ENCODE measurements around the gene HSPB2.

DNA sequence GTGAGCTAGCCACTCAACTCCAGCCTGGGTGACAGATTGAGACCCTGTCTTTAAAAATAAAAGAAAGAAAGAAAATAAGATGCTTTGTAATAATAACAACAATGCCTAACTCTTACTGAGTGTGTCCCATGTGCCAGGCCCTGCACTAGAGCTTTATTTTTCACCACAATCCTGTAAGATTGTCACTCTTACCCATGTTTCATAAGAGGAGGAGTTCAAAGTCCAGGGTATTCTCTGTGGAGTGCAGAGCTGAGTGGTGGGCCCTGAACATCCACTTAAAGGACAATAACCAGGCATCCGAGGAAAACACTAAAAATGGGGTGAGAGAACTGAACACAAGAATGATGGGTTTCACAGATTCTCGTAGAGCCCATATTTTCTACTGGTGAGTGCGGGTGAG lies 5.3 kb downstream of the HSPB2 start:
- TF ChIP-seq, protein P1, sequence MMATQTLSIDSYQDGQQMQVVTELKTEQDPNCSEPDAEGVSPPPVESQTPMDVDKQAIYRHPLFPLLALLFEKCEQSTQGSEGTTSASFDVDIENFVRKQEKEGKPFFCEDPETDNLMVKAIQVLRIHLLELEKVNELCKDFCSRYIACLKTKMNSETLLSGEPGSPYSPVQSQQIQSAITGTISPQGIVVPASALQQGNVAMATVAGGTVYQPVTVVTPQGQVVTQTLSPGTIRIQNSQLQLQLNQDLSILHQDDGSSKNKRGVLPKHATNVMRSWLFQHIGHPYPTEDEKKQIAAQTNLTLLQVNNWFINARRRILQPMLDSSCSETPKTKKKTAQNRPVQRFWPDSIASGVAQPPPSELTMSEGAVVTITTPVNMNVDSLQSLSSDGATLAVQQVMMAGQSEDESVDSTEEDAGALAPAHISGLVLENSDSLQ (IDR thresholded peaks at IDR 0.05) = no peak
- TF ChIP-seq SUZ12 (IDR thresholded peaks at IDR 0.05) (no peak), FOXK2 (IDR thresholded peaks at IDR 0.05) (no peak), ELF4 (IDR thresholded peaks at IDR 0.05) (no peak), TARDBP (IDR thresholded peaks at IDR 0.05) (no peak), SP1 (IDR thresholded peaks at IDR 0.05) (no peak), ARNT (IDR thresholded peaks at IDR 0.05) (no peak)

Data from HEK293T (cell line).